ENCODE data around the gene CDH12. TPM values are rescaled to one million over a fixed set of nuclear protein-coding genes. Genes with fewer than 3 reads are reported as not detected.

Gene CDH12
- total and polyA plus RNA-seq, 4 donors = 0.02 to 0.33 (median 0.17) TPM; not detected in 1

DNA sequence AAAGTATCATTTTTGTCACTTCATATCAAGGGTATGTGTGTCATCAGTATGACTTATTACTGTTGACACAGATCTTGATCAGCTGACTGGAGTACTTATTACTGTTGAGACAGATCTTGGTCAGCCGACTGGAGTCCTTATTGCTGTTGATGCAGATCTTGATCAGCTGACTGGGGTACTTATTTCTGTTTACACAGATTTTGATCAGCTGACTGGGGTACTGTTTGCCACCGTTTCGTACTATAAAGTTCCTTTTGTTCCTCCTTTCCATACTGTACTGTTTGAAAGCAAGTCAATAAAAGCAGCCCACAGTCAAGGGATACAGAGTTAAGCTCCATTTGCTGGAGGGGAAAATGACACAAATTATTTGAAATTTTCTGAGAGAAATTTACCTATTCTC, 347.3 kb downstream of the CDH12 start:
- Histone ChIP-seq H3K4me3 (ENCODE audit: low read depth in 1 of 3, low read length in 3 of 3) (no peak overlapping the region), H3K36me3 (ENCODE audit: control insufficient read depth in 4 of 4, insufficient read depth in 3 of 4, low read depth in 1 of 4, low read length in 3 of 4) (no peaks in the 10 kb centered on the region), H3K27ac (ENCODE audit: low read depth in 1 of 2, low read length in 2 of 2) (no peak overlapping the region), H3K9me3 (ENCODE audit: control insufficient read depth in 4 of 4, low read length in 3 of 4) (no peaks in the 10 kb centered on the region), H3K4me1 (ENCODE audit: control insufficient read depth in 4 of 4, insufficient read depth in 4 of 4, low read length in 3 of 4) (no peaks in the 10 kb centered on the region), H3K9ac (ENCODE audit: low read depth in 1 of 2, low read length in 2 of 2) (no peak overlapping the region), H3K27me3 (ENCODE audit: control insufficient read depth in 4 of 4, insufficient read depth in 4 of 4, low read length in 3 of 4) (no peaks in the 10 kb centered on the region)
- TF ChIP-seq, protein P1, sequence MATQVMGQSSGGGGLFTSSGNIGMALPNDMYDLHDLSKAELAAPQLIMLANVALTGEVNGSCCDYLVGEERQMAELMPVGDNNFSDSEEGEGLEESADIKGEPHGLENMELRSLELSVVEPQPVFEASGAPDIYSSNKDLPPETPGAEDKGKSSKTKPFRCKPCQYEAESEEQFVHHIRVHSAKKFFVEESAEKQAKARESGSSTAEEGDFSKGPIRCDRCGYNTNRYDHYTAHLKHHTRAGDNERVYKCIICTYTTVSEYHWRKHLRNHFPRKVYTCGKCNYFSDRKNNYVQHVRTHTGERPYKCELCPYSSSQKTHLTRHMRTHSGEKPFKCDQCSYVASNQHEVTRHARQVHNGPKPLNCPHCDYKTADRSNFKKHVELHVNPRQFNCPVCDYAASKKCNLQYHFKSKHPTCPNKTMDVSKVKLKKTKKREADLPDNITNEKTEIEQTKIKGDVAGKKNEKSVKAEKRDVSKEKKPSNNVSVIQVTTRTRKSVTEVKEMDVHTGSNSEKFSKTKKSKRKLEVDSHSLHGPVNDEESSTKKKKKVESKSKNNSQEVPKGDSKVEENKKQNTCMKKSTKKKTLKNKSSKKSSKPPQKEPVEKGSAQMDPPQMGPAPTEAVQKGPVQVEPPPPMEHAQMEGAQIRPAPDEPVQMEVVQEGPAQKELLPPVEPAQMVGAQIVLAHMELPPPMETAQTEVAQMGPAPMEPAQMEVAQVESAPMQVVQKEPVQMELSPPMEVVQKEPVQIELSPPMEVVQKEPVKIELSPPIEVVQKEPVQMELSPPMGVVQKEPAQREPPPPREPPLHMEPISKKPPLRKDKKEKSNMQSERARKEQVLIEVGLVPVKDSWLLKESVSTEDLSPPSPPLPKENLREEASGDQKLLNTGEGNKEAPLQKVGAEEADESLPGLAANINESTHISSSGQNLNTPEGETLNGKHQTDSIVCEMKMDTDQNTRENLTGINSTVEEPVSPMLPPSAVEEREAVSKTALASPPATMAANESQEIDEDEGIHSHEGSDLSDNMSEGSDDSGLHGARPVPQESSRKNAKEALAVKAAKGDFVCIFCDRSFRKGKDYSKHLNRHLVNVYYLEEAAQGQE (IDR thresholded peaks at IDR 0.05) = no peak
- TF ChIP-seq RAD21 (IDR thresholded peaks at IDR 0.05) (no peak), YY1 (IDR thresholded peaks at IDR 0.05) (no peak), EGR1 (IDR thresholded peaks at IDR 0.05; ENCODE audit: low read depth in 2 of 2) (no peak), FOXA2 (IDR thresholded peaks at IDR 0.05) (no peak), NR2F2 (IDR thresholded peaks at IDR 0.05) (no peak), HNF4G (IDR thresholded peaks at IDR 0.05) (no peak), ZBTB33 (IDR thresholded peaks at IDR 0.05) (no peak), RXRA (IDR thresholded peaks at IDR 0.05) (no peak), SP1 (IDR thresholded peaks at IDR 0.05) (no peak)
- TF ChIP-seq, protein P2, sequence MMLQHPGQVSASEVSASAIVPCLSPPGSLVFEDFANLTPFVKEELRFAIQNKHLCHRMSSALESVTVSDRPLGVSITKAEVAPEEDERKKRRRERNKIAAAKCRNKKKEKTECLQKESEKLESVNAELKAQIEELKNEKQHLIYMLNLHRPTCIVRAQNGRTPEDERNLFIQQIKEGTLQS (IDR thresholded peaks at IDR 0.05) = no peak
- DNase-seq (ENCODE audit: low spot score) = no peak
- 40% methylated on average over 3 of the region's 3 CpGs for WGBS

GRCh38 chr5:22504411-22504810, 348.7 kb downstream of the CDH12 start:
- no peak for TF ChIP-seq SP1 (IDR thresholded peaks at IDR 0.05)
- no peak for TF ChIP-seq JUND (IDR thresholded peaks at IDR 0.05)
- TF ChIP-seq CTCF (IDR thresholded peaks at IDR 0.05; ENCODE audit: low read depth, low read length, missing input control) = no peak
- TF ChIP-seq, protein P2 (IDR thresholded peaks at IDR 0.05) = no peak
- TF ChIP-seq FOXA1 (IDR thresholded peaks at IDR 0.05) = no peak
- TF ChIP-seq MAX (IDR thresholded peaks at IDR 0.05) = no peak
- TF ChIP-seq NR2F2 (IDR thresholded peaks at IDR 0.05) = no peak
- TF ChIP-seq HNF4G (IDR thresholded peaks at IDR 0.05) = no peak
- TF ChIP-seq HNF4A (conservative IDR thresholded peaks at IDR 0.05) = no peak
- TF ChIP-seq TAF1 (conservative IDR thresholded peaks at IDR 0.05) = no peak
- TF ChIP-seq RAD21 (IDR thresholded peaks at IDR 0.05) = no peak
- no peak for TF ChIP-seq EGR1 (IDR thresholded peaks at IDR 0.05; ENCODE audit: low read depth in 2 of 2)
- no peak for TF ChIP-seq ZBTB33 (IDR thresholded peaks at IDR 0.05)
- no peak for TF ChIP-seq YY1 (IDR thresholded peaks at IDR 0.05)
- TF ChIP-seq, protein P1 (IDR thresholded peaks at IDR 0.05) = no peak
- TF ChIP-seq FOXA2 (IDR thresholded peaks at IDR 0.05) = no peak
- no peak for TF ChIP-seq RXRA (IDR thresholded peaks at IDR 0.05)
- no peak for TF ChIP-seq GABPA (IDR thresholded peaks at IDR 0.05 in 1 of 2, conservative IDR thresholded peaks at IDR 0.05 in 1 of 2)
- Histone ChIP-seq H3K27me3 (ENCODE audit: control insufficient read depth in 4 of 4, insufficient read depth in 4 of 4, low read length in 3 of 4) (no peaks in the 10 kb centered on the region), H3K36me3 (ENCODE audit: control insufficient read depth in 4 of 4, insufficient read depth in 3 of 4, low read depth in 1 of 4, low read length in 3 of 4) (no peaks in the 10 kb centered on the region), H3K9me3 (ENCODE audit: control insufficient read depth in 4 of 4, low read length in 3 of 4) (no peaks in the 10 kb centered on the region), H3K9ac (ENCODE audit: low read depth in 1 of 2, low read length in 2 of 2) (no peak overlapping the region), H3K4me3 (ENCODE audit: low read depth in 1 of 3, low read length in 3 of 3) (no peak overlapping the region), H3K27ac (ENCODE audit: low read depth in 1 of 2, low read length in 2 of 2) (no peak overlapping the region), H3K4me1 (ENCODE audit: control insufficient read depth in 4 of 4, insufficient read depth in 4 of 4, low read length in 3 of 4) (no peaks in the 10 kb centered on the region)
- 69% methylated on average over 3 of the region's 3 CpGs for WGBS
- DNase-seq (ENCODE audit: low spot score) = no peak
